HG03439 (cell line): ENCODE data around the gene CCDC30.

ENCODE experiments used
- ATAC-seq: cut with Tn5 transposase; IDR thresholded peaks from one replicate; pipeline ENCODE4 v1.9.1; 2021; ENCODE audit warnings: mild to moderate bottlenecking, moderate library complexity; ENCODE audit not compliant: unreplicated experiment

The CCDC30 gene

DNA sequence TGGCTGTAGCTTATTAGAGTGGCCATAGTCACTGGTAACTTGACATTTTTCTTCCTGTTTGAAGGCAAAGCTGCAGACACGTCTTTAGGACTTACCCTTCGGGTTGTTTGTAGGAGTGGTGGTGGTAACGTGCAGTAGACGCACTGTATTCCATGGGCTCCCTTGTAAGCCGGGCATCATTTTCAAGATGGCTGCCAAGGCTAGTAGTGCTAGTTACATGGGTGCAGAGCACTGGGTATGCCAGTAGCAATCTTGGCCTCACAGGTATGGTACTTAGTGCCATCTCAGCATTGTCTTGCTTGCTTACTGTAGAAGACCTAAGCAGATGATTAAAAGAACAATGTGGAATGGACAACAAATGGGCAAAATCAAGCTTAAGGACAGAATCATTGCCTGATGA lies 221.1 kb downstream of the CCDC30 start:
- ATAC-seq = no peak

DNA sequence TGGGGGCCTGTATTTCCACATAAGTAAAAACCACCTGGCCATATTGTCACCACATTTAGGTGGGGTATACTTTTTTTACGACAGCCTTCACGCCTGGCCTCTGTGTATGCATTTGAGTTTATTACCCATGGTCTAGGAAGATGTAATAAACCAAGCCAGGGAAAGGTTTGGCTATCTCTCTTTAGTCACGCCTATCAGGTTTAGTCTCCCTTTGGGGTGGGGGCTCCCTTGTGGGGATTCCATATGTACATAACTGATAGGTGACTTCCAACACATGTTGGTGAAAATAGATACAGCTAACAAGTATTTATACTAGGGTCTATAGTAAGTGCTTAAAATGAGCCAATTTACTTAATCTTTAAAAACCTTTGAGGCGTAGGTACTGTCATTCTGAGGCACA lies 223.3 kb downstream of the CCDC30 start:
- ATAC-seq = no peak

DNA sequence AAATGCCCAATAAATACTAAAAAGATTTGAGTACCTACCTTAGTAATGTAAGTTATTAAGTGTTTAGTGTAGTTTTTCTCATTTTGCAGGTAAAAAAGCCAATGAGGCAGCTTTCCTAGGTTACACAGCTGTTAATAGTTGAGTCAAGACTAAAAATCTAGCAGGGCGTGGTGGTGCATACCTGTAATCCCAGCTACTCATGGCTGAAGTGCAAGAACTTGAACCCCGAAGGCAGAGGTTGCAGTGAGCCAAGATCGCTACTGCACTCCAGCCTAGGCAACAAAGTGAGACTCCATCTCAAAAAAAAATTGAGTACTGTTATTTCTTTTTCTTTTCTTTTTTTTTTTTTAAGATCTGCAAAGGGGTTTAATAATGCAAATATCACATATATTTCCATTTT lies 226.8 kb downstream of the CCDC30 start:
- no peak for ATAC-seq

DNA sequence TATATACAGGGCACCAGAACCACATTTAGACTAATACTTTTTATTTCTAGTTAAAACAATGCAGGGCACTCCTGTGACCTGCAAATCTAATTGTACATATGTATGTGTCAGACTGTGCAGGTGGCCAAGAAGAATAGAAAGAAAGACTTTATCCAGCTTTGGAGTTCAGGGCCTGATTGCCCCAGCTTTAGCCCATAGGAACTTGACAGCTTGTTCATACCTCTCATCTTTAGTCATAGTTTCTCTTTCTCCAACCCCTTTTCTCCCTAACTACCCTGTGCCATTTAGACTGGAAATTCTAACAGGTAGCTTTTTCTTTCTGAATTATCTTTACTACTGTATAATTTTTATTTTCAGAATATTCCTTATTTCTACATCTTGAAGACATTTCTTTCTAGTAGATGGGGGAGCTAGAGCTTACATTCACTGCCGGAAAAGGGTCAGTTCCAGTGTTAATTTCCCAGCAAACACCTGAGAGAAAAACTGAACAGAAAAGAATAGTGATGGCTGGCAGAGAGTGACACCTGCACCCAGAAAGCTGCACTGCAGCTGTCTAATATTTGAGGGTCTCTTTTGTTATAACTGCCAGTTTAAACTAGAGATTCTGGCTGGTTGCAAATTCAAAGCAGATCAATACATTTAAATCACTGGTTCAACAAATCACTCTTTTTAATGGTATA lies 227.5 kb downstream of the CCDC30 start:
- no peak for ATAC-seq

DNA sequence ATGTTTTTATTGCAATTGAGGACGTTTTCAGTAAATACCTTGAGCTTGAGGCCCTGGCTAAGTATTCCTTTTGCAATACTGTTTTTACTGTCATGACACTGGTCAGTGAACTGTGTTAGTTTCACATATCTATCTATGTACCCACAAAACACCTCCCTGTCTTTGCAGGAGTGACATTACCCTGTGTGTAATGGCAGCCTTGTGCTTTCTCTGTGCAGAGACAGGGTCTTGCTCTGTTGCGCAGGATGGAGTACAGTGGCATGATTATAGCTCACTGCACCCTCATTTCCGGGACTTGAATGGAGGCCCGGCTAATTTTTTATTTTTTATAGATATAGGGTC lies 228.0 kb downstream of the CCDC30 start:
- no peak for ATAC-seq

DNA sequence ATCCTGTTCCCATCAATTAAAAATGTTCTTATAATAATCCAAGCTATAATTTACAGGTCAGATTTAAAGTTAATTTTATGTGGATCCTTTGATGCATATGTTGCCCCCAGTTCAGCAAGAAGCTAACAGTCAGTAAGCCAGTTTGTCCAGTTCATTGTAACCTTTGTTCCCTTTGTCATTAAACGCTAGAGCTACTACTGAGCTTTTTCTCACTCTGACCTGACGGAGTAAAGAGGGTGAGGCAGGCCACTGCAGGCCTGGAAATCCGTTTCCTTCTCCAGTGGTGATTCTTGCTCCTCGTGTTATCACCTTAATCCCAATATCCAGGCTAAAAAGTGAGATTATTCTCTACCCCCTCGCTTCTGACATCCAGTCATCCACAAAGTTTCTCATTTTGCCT lies 229.4 kb downstream of the CCDC30 start:
- no peak for ATAC-seq

DNA sequence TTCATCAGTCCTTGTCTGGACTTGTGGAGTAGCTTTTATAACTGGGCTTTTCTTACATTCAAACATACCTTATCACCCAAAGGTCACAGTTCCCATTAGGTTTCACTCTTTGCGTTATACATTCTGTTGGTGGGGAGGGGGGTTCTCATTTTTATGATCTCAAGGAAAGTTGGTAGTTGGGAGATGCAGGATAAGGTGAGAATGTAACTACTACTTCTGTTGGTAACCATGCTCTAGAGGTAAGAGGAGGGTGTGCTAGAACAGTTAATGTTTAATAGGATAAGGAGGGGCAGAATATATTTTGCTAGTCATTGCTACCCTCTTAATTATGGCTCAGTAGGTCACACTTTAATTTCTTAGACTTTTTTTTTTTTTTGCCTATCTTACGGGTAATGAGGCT lies 229.8 kb downstream of the CCDC30 start:
- no peak for ATAC-seq

DNA sequence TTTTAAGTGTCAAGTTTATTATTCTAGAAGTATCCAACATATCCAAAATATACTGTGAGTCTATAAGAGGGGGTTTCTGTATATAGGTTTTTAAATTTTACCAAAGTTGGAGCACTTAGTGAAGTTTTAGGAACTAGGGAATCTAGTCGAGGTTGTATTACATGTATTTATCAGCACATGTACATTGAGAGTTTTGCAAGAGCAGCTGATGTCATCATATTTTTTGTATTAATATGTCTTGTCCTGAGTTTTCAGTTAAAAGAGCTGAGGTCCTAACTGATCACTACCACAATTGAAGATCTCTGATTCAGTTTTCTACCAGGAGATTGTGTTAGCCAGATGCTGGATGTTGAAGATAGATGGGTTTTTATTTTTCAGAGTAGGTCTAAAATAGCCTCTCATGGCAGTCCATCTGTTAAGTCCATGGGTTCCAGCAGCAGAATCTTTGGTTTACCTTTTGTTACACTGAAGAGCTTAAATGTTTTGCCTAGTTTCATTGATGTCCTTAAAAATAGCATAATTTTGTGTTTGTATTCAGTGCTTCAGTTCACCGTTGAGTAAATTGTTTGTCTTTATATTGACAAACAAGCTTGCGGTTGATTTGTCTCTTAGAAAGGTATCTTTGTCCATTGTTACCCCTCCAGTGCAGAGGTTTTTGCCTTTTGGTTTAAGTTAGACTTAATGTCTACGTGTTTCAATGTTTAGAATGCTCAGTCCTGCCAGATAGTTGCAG lies 235.2 kb downstream of the CCDC30 start:
- no peak for ATAC-seq

DNA sequence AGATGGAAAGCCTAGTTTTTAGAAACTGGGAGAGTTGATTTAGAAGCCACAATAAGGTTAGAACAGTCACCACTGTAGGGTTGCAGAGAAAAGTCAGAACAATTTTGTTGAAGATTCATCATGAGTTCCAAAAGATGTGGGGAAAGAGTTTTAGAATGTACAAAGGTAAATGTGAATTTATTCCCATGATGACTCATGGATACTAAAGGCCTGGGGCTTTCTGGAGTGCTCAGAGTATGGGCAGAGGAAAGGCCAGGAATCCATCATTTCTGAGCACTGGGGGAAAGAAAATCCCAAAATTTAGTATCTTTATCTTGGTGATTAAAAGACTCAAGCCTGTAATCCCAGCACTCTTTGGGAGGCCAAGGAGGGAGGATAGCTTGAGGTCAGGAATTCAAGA lies 236.9 kb downstream of the CCDC30 start:
- no peak for ATAC-seq

DNA sequence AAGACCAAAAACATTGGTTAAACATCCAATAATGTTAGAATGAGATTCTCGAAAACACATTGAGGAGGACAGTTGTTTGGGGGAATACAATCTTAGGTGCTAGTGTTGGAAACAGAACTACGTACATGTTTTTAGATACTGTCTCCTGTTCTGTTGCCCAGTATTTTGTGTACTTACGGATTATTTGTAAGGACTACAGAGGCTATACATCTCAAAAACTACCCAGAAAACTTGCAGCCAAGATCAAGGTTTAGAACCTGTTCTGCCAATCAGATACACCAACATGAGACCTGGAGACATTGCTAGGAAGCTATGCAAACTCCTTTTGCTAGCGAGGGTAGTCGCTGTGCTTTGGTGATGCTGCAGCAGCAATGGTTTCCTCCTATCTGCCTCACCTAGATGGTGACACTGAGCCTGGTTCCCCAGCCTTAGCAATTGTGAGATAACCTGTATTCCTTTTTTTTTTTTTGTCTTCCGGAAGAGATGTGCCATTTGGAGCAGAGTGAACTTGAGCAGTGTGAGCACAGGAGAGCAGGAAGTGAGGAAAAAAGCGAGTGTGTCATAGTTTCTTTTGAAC lies 240.9 kb downstream of the CCDC30 start:
- ATAC-seq = no peak
